SU-DHL-6 (cell line): ENCODE measurements around the gene GRIN3B.

Experiments
- CTCF ChIP-seq: fragments of 200-600 bp; sonication (generic); IDR thresholded peaks from one replicate; pipeline ENCODE4 v1.5.1; 2017; ENCODE audit warnings: antibody characterized with exemption, mild to moderate bottlenecking, low read length, moderate library complexity; ENCODE audit not compliant: insufficient read depth, poor library complexity, severe bottlenecking
- EZH2phosphoT487 ChIP-seq: fragments of 200-600 bp; sonication (generic), shearing (Covaris generic); conservative IDR thresholded peaks from 2 replicates; pipeline ENCODE4 v1.6.1; 2018; ENCODE audit warnings: mild to moderate bottlenecking, antibody characterized with exemption, low read length, moderate library complexity, mixed read lengths

GRCh38 chr19:953445-954271, 46.6 kb upstream of the GRIN3B start:
- TF ChIP-seq CTCF = no peak
- TF ChIP-seq EZH2phosphoT487 = no peak
